Thoracic aorta (tissue), 2 donors: ENCODE results near the gene FERMT1. TPM values are rescaled to one million over a fixed set of nuclear protein-coding genes. Genes with fewer than 3 reads are reported as not detected.

Experiments
- ATAC-seq: fragments of 150-250 bp; one replicate; pipeline ENCODE4 v1.8.0; 2017; ENCODE audit warnings: low read depth; ENCODE audit not compliant: insufficient number of reproducible peaks, low FRiP score
- DNase-seq: peaks from one replicate; pipeline ENCODE4 v3.0.0-alpha.2; 2020; ENCODE audit warnings: low spot score
- H3K27ac ChIP-seq, 2 donors: fragments of 200-600 bp; sonication (generic); 1 replicate in 1 of 2; 2 replicates in 1 of 2; pipeline ENCODE4 v1.5.1; 2016; ENCODE audit warnings: mild to moderate bottlenecking in 2 of 2, moderate library complexity in 2 of 2
- H3K27me3 ChIP-seq: fragments of 200-600 bp; sonication (generic); replicated peaks from 2 replicates; pipeline ENCODE4 v1.6.0; 2016; ENCODE audit warnings: mild to moderate bottlenecking; ENCODE audit not compliant: insufficient read depth
- H3K36me3 ChIP-seq: fragments of 200-600 bp; sonication (generic); one replicate; pipeline ENCODE4 v1.5.1; 2016
- H3K4me1 ChIP-seq, 2 donors: fragments of 200-600 bp; sonication (generic); 1 replicate in 1 of 2; 2 replicates in 1 of 2; pipeline versions ENCODE4 v1.5.1 to v1.6.0; 2016; ENCODE audit warnings: low read depth in 2 of 2, mild to moderate bottlenecking in 1 of 2; ENCODE audit not compliant: control insufficient read depth in 1 of 2
- H3K4me3 ChIP-seq: fragments of 200-600 bp; sonication (generic); 2 replicates; pipeline ENCODE4 v1.5.1; 2016; ENCODE audit warnings: mild to moderate bottlenecking
- H3K9me3 ChIP-seq: fragments of 200-600 bp; sonication (generic); 2 replicates; pipeline ENCODE4 v1.5.1; 2016
- CTCF ChIP-seq: fragments of 200-600 bp; sonication (generic); IDR thresholded peaks from one replicate; pipeline ENCODE4 v1.5.1; 2019; ENCODE audit warnings: antibody characterized with exemption
- total RNA-seq, 2 donors: library from RNA; depleted of rRNA; stranded (reverse); fragments of >200 nt; gene quantifications; one replicate each; pipeline versions ENCODE4 v1.1.0 to v1.2.3, GENCODE V29; 2016

The FERMT1 gene
- total RNA-seq, 2 donors from 2014 or later = 0.21 TPM; not detected in 1

GRCh38 chr20:6051505-6051904 is 71.3 kb downstream of the FERMT1 start:
- Histone ChIP-seq H3K4me1 (peaks cover 4 to 31% of the 10 kb centered on the region in 2 donors), H3K27me3 (no peaks in the 10 kb centered on the region), H3K27ac (no peak overlapping the region), H3K9me3 (no peaks in the 10 kb centered on the region), H3K4me3 (peak overlapping the region; percentile 64), H3K36me3 (no peaks in the 10 kb centered on the region)
- no peak for ATAC-seq
- DNase-seq = no peak
- no peak for TF ChIP-seq CTCF

GRCh38 chr20:6048391-6048790 is 74.4 kb downstream of the FERMT1 start:
- Histone ChIP-seq H3K27me3 (no peaks in the 10 kb centered on the region), H3K9me3 (no peaks in the 10 kb centered on the region), H3K27ac (no peak overlapping the region), H3K4me3 (no peak overlapping the region), H3K4me1 (peaks cover 4 to 21% of the 10 kb centered on the region in 2 donors), H3K36me3 (no peaks in the 10 kb centered on the region)
- TF ChIP-seq CTCF = no peak
- ATAC-seq (no peak), DNase-seq (no peak)

- TF ChIP-seq CTCF = no peak
- H3K36me3 ChIP-seq = peaks cover 2% of the 10 kb centered on the region
These were observed 76.4 kb downstream of the FERMT1 start for GRCh38 chr20:6046432-6046831.

GRCh38 chr20:6045566-6045965 is 77.3 kb downstream of the FERMT1 start:
- Histone ChIP-seq H3K4me3 (no peak overlapping the region), H3K36me3 (peaks cover 10% of the 10 kb centered on the region), H3K9me3 (no peaks in the 10 kb centered on the region), H3K27ac (no peak overlapping the region), H3K4me1 (no peaks in the 10 kb centered on the region), H3K27me3 (no peaks in the 10 kb centered on the region)
- TF ChIP-seq CTCF = no peak
- ATAC-seq (no peak), DNase-seq (no peak)

More at GRCh38 chr20:6046432-6046831, 76.4 kb downstream of the FERMT1 start:
- Histone ChIP-seq H3K27ac (no peak overlapping the region), H3K4me1 (peaks cover 0 to 2% of the 10 kb centered on the region in 2 donors), H3K4me3 (no peak overlapping the region), H3K9me3 (no peaks in the 10 kb centered on the region), H3K27me3 (no peaks in the 10 kb centered on the region)
- DNase-seq (no peak), ATAC-seq (no peak)

- DNase-seq (no peak), ATAC-seq (no peak)
- Histone ChIP-seq H3K36me3 (peaks cover 15% of the 10 kb centered on the region), H3K4me3 (no peak overlapping the region), H3K27me3 (no peaks in the 10 kb centered on the region), H3K4me1 (no peaks in the 10 kb centered on the region), H3K27ac (no peak overlapping the region), H3K9me3 (no peaks in the 10 kb centered on the region)
- no peak for TF ChIP-seq CTCF
These were observed 78.7 kb downstream of the FERMT1 start for GRCh38 chr20:6044115-6044514.
